PC-9 (cell line): Measurements from ENCODE around the gene RALGAPA2.

Source experiments
- CTCF ChIP-seq: fragments of 200-600 bp; sonication (generic); conservative IDR thresholded peaks from 2 replicates; pipeline ENCODE4 v1.6.1; 2017; ENCODE audit warnings: mixed run types, antibody characterized with exemption, mild to moderate bottlenecking, moderate library complexity
- EZH2 ChIP-seq: fragments of 200-600 bp; sonication (generic); IDR thresholded peaks from 2 replicates; pipeline ENCODE4 v1.8.0; 2017; ENCODE audit warnings: antibody characterized with exemption, low read depth

- TF ChIP-seq EZH2 (no peak), CTCF (no peak)
Observed at GRCh38 chr20:20609522-20609921, 102.9 kb downstream of the RALGAPA2 start.
